Measurements from ENCODE around the gene POU2F2. TPM values are rescaled to one million over a fixed set of nuclear protein-coding genes. Genes with fewer than 3 reads are reported as not detected.

Gene POU2F2
- total RNA-seq, 1 experiment from 2014 or later = 2.9 TPM

GRCh38 chr19:42065051-42065450, 67.2 kb downstream of the POU2F2 start:
- BruUV-seq (replicated peaks) = no TSS peak
- no peaks in the 10 kb centered on the region for H4K20me1 ChIP-seq (ENCODE audit: insufficient read depth)
- H3K27ac ChIP-seq = no peak overlapping the region
- H3K4me1 ChIP-seq (replicated peaks; ENCODE audit: insufficient read depth) = 0 out of 2 replicates have a peak, but pooled peaks cover 5% of the 10 kb centered on the region
- H3K9me2 ChIP-seq (ENCODE audit: insufficient read depth) = no peaks in the 10 kb centered on the region
- no peak overlapping the region for H2AFZ ChIP-seq
- no peaks in the 10 kb centered on the region for H3K79me2 ChIP-seq (ENCODE audit: low read depth)
- CTCF ChIA-PET = no interaction called here
- 0 out of 2 replicates have a peak, but pooled peaks cover 3% of the 10 kb centered on the region for H3F3A ChIP-seq (ENCODE audit: insufficient read depth, low read depth)
- no peaks in the 10 kb centered on the region for H3K9me3 ChIP-seq (ENCODE audit: insufficient read depth, low read depth)
- H3K4me3 ChIP-seq = no peak overlapping the region
- TF ChIP-seq EZH2 (IDR thresholded peaks at IDR 0.05; ENCODE audit: low read depth) (no peak), CTCF (conservative IDR thresholded peaks at IDR 0.05) (no peak)
- peaks cover 37% of the 10 kb centered on the region for H3K27me3 ChIP-seq (ENCODE audit: insufficient read depth, low read depth)
- no peak for DNase-seq
- intact Hi-C loops (cut with micrococcal nuclease; ENCODE audit: unreplicated experiment) = no loop called here
- no peak overlapping the region for H3K4me2 ChIP-seq
- no peaks in the 10 kb centered on the region for H3K36me3 ChIP-seq (ENCODE audit: low read depth)
- POLR2A ChIA-PET (ENCODE audit: unreplicated experiment) = no interaction called here

GRCh38 chr19:42064432-42064831, 67.8 kb downstream of the POU2F2 start:
- H3K27ac ChIP-seq = no peak overlapping the region
- 0 out of 2 replicates have a peak, but pooled peaks cover 5% of the 10 kb centered on the region for H3K4me1 ChIP-seq (replicated peaks; ENCODE audit: insufficient read depth)
- no peaks in the 10 kb centered on the region for H3K79me2 ChIP-seq (ENCODE audit: low read depth)
- TF ChIP-seq EZH2 (IDR thresholded peaks at IDR 0.05; ENCODE audit: low read depth) (no peak), CTCF (conservative IDR thresholded peaks at IDR 0.05) (no peak)
- no peak overlapping the region for H3K4me3 ChIP-seq
- POLR2A ChIA-PET (ENCODE audit: unreplicated experiment) = interaction anchor here (0.7 kb wide), 1 partner anchor 40 kb away, joined by 4 read pairs; no protein-coding TSS in a partner anchor
- no peak for DNase-seq
- 0 out of 2 replicates have a peak, but pooled peaks cover 3% of the 10 kb centered on the region for H3F3A ChIP-seq (ENCODE audit: insufficient read depth, low read depth)
- BruUV-seq (replicated peaks) = no TSS peak
- H3K27me3 ChIP-seq (ENCODE audit: insufficient read depth, low read depth) = peaks cover 33% of the 10 kb centered on the region
- CTCF ChIA-PET = no interaction called here
- H3K36me3 ChIP-seq (ENCODE audit: low read depth) = no peaks in the 10 kb centered on the region
- H3K9me3 ChIP-seq (ENCODE audit: insufficient read depth, low read depth) = no peaks in the 10 kb centered on the region
- no peak overlapping the region for H3K4me2 ChIP-seq
- H3K9me2 ChIP-seq (ENCODE audit: insufficient read depth) = no peaks in the 10 kb centered on the region
- no peaks in the 10 kb centered on the region for H4K20me1 ChIP-seq (ENCODE audit: insufficient read depth)
- H2AFZ ChIP-seq = no peak overlapping the region
- intact Hi-C loops (cut with micrococcal nuclease; ENCODE audit: unreplicated experiment) = no loop called here

GRCh38 chr19:42062381-42062780, 69.9 kb downstream of the POU2F2 start:
- no peaks in the 10 kb centered on the region for H4K20me1 ChIP-seq (ENCODE audit: insufficient read depth)
- H3K36me3 ChIP-seq (ENCODE audit: low read depth) = no peaks in the 10 kb centered on the region
- CTCF ChIA-PET = no interaction called here
- no peak for DNase-seq
- H3K9me2 ChIP-seq (ENCODE audit: insufficient read depth) = no peaks in the 10 kb centered on the region
- no peak overlapping the region for H2AFZ ChIP-seq
- no peaks in the 10 kb centered on the region for H3K9me3 ChIP-seq (ENCODE audit: insufficient read depth, low read depth)
- H3K4me3 ChIP-seq = no peak overlapping the region
- 0 out of 2 replicates have a peak, but pooled peaks cover 5% of the 10 kb centered on the region for H3F3A ChIP-seq (ENCODE audit: insufficient read depth, low read depth)
- TF ChIP-seq CTCF (conservative IDR thresholded peaks at IDR 0.05) = no peak
- no peak for TF ChIP-seq EZH2 (IDR thresholded peaks at IDR 0.05; ENCODE audit: low read depth)
- H3K4me2 ChIP-seq = no peak overlapping the region
- H3K79me2 ChIP-seq (ENCODE audit: low read depth) = no peaks in the 10 kb centered on the region
- no peak overlapping the region for H3K27ac ChIP-seq
- no TSS peak for BruUV-seq (replicated peaks)
- POLR2A ChIA-PET (ENCODE audit: unreplicated experiment) = no interaction called here
- 0 out of 2 replicates have a peak, but pooled peaks cover 5% of the 10 kb centered on the region for H3K4me1 ChIP-seq (replicated peaks; ENCODE audit: insufficient read depth)
- peaks cover 13% of the 10 kb centered on the region for H3K27me3 ChIP-seq (ENCODE audit: insufficient read depth, low read depth)
- intact Hi-C loops (cut with micrococcal nuclease; ENCODE audit: unreplicated experiment) = no loop called here
